ENCODE results near the gene OMG. TPM values are rescaled to one million over a fixed set of nuclear protein-coding genes. Genes with fewer than 3 reads are reported as not detected.

Gene OMG
- total and polyA plus RNA-seq, 2 experiments from 2014 or later: 0.58 TPM; not detected in 1

DNA sequence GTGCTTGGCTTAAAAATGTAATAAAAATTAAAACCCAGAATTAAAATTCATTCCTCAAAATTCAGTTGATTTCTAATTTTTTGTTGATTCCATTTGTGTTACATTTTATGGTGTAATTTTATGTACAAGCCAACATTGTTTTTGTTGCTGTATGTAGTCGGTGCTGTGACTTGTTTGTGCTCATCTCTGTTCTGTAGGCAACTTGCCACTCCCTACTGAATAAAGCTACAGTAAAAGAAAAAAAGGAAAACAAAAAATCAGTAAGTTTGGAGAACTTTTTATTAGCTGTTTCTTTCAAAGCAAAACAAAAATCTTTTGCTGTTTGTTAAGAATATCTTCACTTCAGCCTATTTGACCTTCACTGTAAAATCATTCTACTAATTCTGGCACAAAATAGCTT lies 44.3 kb downstream of the OMG start:
- Histone ChIP-seq H3K27me3 (no peaks in the 10 kb centered on the region), H2AFZ (no peak overlapping the region), H3K9me3 (ENCODE audit: low read depth) (no peaks in the 10 kb centered on the region), H4K20me1 (ENCODE audit: insufficient read depth, poor library complexity, severe bottlenecking) (no peaks in the 10 kb centered on the region), H3K4me3 (no peak overlapping the region), H3K27ac (no peak overlapping the region), H3K36me3 (replicated peaks; ENCODE audit: insufficient read depth, low read depth) (no peaks in the 10 kb centered on the region), H3K79me2 (no peaks in the 10 kb centered on the region), H3K4me2 (no peak overlapping the region), H3K9me2 (replicated peaks; ENCODE audit: insufficient read depth) (no peaks in the 10 kb centered on the region), H3K4me1 (ENCODE audit: insufficient read depth) (peaks cover 5% of the 10 kb centered on the region)
- WGBS (ENCODE audit: low lambda C conversion rate, missing lambda C conversion rate): 94% methylated on average over 1 of the region's 1 CpG
- TF ChIP-seq EZH2 (IDR thresholded peaks at IDR 0.05; ENCODE audit: borderline replicate concordance) (no peak), EZH2phosphoT487 (IDR thresholded peaks at IDR 0.05; ENCODE audit: low read depth, severe bottlenecking, unreplicated experiment) (no peak), CTCF (IDR thresholded peaks at IDR 0.05; ENCODE audit: poor library complexity) (no peak)
- DNase-seq (ENCODE audit: low spot score): no peak

- H3K36me3 ChIP-seq (replicated peaks; ENCODE audit: insufficient read depth, low read depth): no peaks in the 10 kb centered on the region
Observed at GRCh38 chr17:31251970-31252328, 45.1 kb downstream of the OMG start.

DNA sequence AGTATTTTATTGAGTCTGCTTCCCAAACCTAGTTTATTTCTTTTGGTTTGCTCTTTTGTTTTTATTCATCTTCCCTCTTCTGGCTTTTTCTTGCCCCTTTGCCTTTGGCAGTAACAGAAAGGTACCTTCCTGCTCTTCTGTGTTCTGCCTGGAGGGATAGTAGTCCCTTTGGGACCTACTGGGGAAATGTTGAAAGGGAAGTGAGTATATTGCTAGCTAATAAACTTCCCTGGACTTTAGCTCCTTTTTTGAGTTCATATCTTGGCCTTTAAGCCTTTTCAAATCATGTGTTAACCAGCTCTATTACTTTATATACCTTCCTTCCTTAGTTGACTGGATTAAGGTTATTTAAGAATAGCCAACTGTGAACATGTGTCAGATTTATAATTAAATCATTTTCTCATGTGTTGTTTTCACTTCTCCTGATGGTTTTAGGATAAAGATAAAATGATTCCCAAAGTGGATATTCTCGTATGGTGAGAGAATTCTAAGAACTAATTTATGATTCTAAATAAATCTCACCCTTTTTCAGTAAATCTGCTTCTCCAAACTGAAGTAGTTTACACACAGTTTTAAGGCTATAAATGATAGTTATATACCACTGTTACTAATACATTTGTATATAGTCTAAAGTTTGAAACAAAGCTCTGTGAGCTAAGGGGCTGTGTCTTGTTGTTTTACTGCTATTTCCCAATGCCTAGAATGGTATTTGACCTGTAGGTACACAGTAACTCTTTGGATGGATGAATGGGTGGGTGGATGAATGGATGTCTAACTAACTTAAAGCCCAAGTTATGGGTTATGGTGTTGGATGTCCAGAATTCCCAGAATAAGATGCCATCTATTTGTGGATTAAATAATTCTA lies 45.7 kb downstream of the OMG start:
- Histone ChIP-seq H4K20me1 (ENCODE audit: insufficient read depth, poor library complexity, severe bottlenecking) (no peaks in the 10 kb centered on the region), H3K27ac (peak overlapping the region; percentile 53), H3K9me2 (replicated peaks; ENCODE audit: insufficient read depth) (no peaks in the 10 kb centered on the region), H2AFZ (no peak overlapping the region), H3K9me3 (ENCODE audit: low read depth) (no peaks in the 10 kb centered on the region), H3K27me3 (no peaks in the 10 kb centered on the region), H3K4me2 (peak overlapping the region; percentile 43), H3K36me3 (replicated peaks; ENCODE audit: insufficient read depth, low read depth) (no peaks in the 10 kb centered on the region), H3K4me3 (no peak overlapping the region), H3K79me2 (no peaks in the 10 kb centered on the region), H3K4me1 (ENCODE audit: insufficient read depth) (peaks cover 5% of the 10 kb centered on the region)
- TF ChIP-seq EZH2 (IDR thresholded peaks at IDR 0.05; ENCODE audit: borderline replicate concordance) (no peak), CTCF (IDR thresholded peaks at IDR 0.05; ENCODE audit: poor library complexity) (no peak), EZH2phosphoT487 (IDR thresholded peaks at IDR 0.05; ENCODE audit: low read depth, severe bottlenecking, unreplicated experiment) (no peak)
- WGBS (ENCODE audit: low lambda C conversion rate, missing lambda C conversion rate): 79% methylated on average over 1 of the region's 1 CpG
- DNase-seq (ENCODE audit: low spot score): no peak

More at GRCh38 chr17:31251970-31252328, 45.1 kb downstream of the OMG start:
- H3K27me3 ChIP-seq: no peaks in the 10 kb centered on the region
- H3K79me2 ChIP-seq: no peaks in the 10 kb centered on the region
- H2AFZ ChIP-seq: no peak overlapping the region
- no peak overlapping the region for H3K4me3 ChIP-seq
- H3K27ac ChIP-seq: no peak overlapping the region
- no peaks in the 10 kb centered on the region for H3K9me2 ChIP-seq (replicated peaks; ENCODE audit: insufficient read depth)
- DNase-seq (ENCODE audit: low spot score): no peak
- H3K4me2 ChIP-seq: peak overlapping the region; percentile 43
- peaks cover 5% of the 10 kb centered on the region for H3K4me1 ChIP-seq (ENCODE audit: insufficient read depth)
- TF ChIP-seq EZH2phosphoT487 (IDR thresholded peaks at IDR 0.05; ENCODE audit: low read depth, severe bottlenecking, unreplicated experiment) (no peak), CTCF (IDR thresholded peaks at IDR 0.05; ENCODE audit: poor library complexity) (no peak), EZH2 (IDR thresholded peaks at IDR 0.05; ENCODE audit: borderline replicate concordance) (no peak)
- H4K20me1 ChIP-seq (ENCODE audit: insufficient read depth, poor library complexity, severe bottlenecking): no peaks in the 10 kb centered on the region
- no peaks in the 10 kb centered on the region for H3K9me3 ChIP-seq (ENCODE audit: low read depth)

Measured in hepatocyte (in vitro differentiated cells).